Stimulated activated CD8-positive, alpha-beta memory T cell treated with anti-CD3 and anti-CD28 coated beads, Interleukin-7, amount 100 ng/mL, for 24 hours (primary cell): ENCODE data around the gene SLC35F3.

Source experiments
- DNase-seq: peaks from one replicate; pipeline ENCODE4 v3.0.0-alpha.2; 2020; ENCODE audit warnings: low read depth

Gene SLC35F3

GRCh38 chr1:233972951-233973635 lies 68.6 kb downstream of the SLC35F3 start:
- no peak for DNase-seq

- no peak for DNase-seq
These were observed 71.0 kb downstream of the SLC35F3 start for GRCh38 chr1:233975486-233975885.

- DNase-seq = no peak
These were observed 76.7 kb downstream of the SLC35F3 start for GRCh38 chr1:233981042-233981675.

- no peak for DNase-seq
These were observed 78.5 kb downstream of the SLC35F3 start for GRCh38 chr1:233982827-233983518.

- no peak for DNase-seq
These were observed 79.3 kb downstream of the SLC35F3 start for GRCh38 chr1:233983811-233984210.

GRCh38 chr1:233988963-233989696 lies 84.7 kb downstream of the SLC35F3 start:
- no peak for DNase-seq

- DNase-seq = no peak
These were observed 86.0 kb downstream of the SLC35F3 start for GRCh38 chr1:233990486-233990885.

GRCh38 chr1:233993651-233994050 lies 89.2 kb downstream of the SLC35F3 start:
- DNase-seq = no peak

- no peak for DNase-seq
These were observed 89.6 kb downstream of the SLC35F3 start for GRCh38 chr1:233994112-233994511.

GRCh38 chr1:233998456-233998855 lies 94.0 kb downstream of the SLC35F3 start:
- no peak for DNase-seq

GRCh38 chr1:233998891-233999290 lies 94.4 kb downstream of the SLC35F3 start:
- no peak for DNase-seq

- no peak for DNase-seq
These were observed 96.1 kb downstream of the SLC35F3 start for GRCh38 chr1:234000557-234001041.

- DNase-seq = no peak
These were observed 97.3 kb downstream of the SLC35F3 start for GRCh38 chr1:234001817-234002216.

GRCh38 chr1:234004591-234004990 lies 100.1 kb downstream of the SLC35F3 start:
- DNase-seq = no peak

- DNase-seq = no peak
These were observed 103.2 kb downstream of the SLC35F3 start for GRCh38 chr1:234007684-234008083.

- DNase-seq = no peak
These were observed 104.1 kb downstream of the SLC35F3 start for GRCh38 chr1:234008591-234008990.

GRCh38 chr1:234009668-234010067 lies 105.2 kb downstream of the SLC35F3 start:
- no peak for DNase-seq

GRCh38 chr1:234014208-234014607 lies 109.7 kb downstream of the SLC35F3 start:
- DNase-seq = no peak

GRCh38 chr1:234018816-234019215 lies 114.3 kb downstream of the SLC35F3 start:
- DNase-seq = no peak

GRCh38 chr1:234019387-234019786 lies 114.9 kb downstream of the SLC35F3 start:
- DNase-seq = no peak

GRCh38 chr1:234022302-234022701 lies 117.8 kb downstream of the SLC35F3 start:
- DNase-seq = no peak

- DNase-seq = no peak
These were observed 135.1 kb downstream of the SLC35F3 start for GRCh38 chr1:234039603-234040002.
